CD4-positive, alpha-beta T cell (primary cell): ENCODE results near the gene RGL2. TPM values are rescaled to one million over a fixed set of nuclear protein-coding genes. Genes with fewer than 3 reads are reported as not detected.
"Not testable (repeated sequence)": the region's sequence is repeated elsewhere in the genome, so short reads cannot be mapped to it uniquely, and the experiment has no call there.

Source experiments
- ATAC-seq: fragments of 200-7000 bp; cut with Tn5 transposase; one replicate; pipeline ENCODE4 v1.10.0; 2022; ENCODE audit warnings: mild to moderate bottlenecking; ENCODE audit not compliant: poor library complexity
- CTCF ChIA-PET: fragments of 350-600 bp; sonication (Branson Sonifier 250); formaldehyde crosslinking; loops from one replicate; lab custom pipeline; 2021; ENCODE audit warnings: antibody characterized with exemption, inconsistent platforms; lab: Charles Lee
- POLR2A ChIA-PET: fragments of 350-600 bp; sonication (Branson Sonifier 250); formaldehyde crosslinking; loops from one replicate; lab custom pipeline; 2021; ENCODE audit warnings: antibody characterized with exemption, inconsistent platforms; lab: Charles Lee
- DNase-seq, 14 experiments: peaks; one replicate each; pipeline ENCODE4 v3.0.0-alpha.2; 2013 to 2020; ENCODE audit warnings: mixed read lengths in 2 of 14
- H3K27ac ChIP-seq, 2 donors: one replicate each; pipeline versions ENCODE4 v1.5.1 to v1.7.0; 2013; ENCODE audit warnings: low read length in 2 of 2, low read depth in 1 of 2, mild to moderate bottlenecking in 1 of 2
- H3K27me3 ChIP-seq, 2 experiments: 1 replicate in 1 of 2; 2 replicates in 1 of 2; pipeline versions ENCODE4 v1.6.1 to v1.7.0; 2013; ENCODE audit warnings: low read length in 2 of 2, control low read depth in 1 of 2, mild to moderate bottlenecking in 1 of 2, moderate library complexity in 1 of 2; ENCODE audit not compliant: insufficient read depth in 2 of 2, control insufficient read depth in 1 of 2
- H3K36me3 ChIP-seq: one replicate; pipeline ENCODE4 v1.6.1; 2013; ENCODE audit warnings: low read length, control low read depth; ENCODE audit not compliant: insufficient read depth
- H3K4me1 ChIP-seq: one replicate; pipeline ENCODE4 v1.6.1; 2013; ENCODE audit warnings: low read length, control low read depth; ENCODE audit not compliant: insufficient read depth
- H3K4me3 ChIP-seq: one replicate; pipeline ENCODE4 v1.5.1; 2013; ENCODE audit warnings: mild to moderate bottlenecking, low read length, moderate library complexity
- H3K9me3 ChIP-seq, 2 experiments: 1 replicate in 1 of 2; 2 replicates in 1 of 2; pipeline versions ENCODE4 v1.6.1 to v1.7.0; 2013; ENCODE audit warnings: low read length in 2 of 2, mild to moderate bottlenecking in 2 of 2, control low read depth in 1 of 2, moderate library complexity in 1 of 2; ENCODE audit not compliant: control insufficient read depth in 1 of 2, insufficient read depth in 1 of 2
- H3K27ac Mint-ChIP-seq: one replicate; pipeline ENCODE4 v1.8.0; 2020; ENCODE audit warnings: mixed read lengths
- H3K27me3 Mint-ChIP-seq: one replicate; pipeline ENCODE4 v1.8.0; 2021; ENCODE audit warnings: mixed read lengths
- H3K36me3 Mint-ChIP-seq: one replicate; pipeline ENCODE4 v1.8.0; 2021; ENCODE audit warnings: low read depth, mixed read lengths
- H3K4me1 Mint-ChIP-seq: one replicate; pipeline ENCODE4 v1.8.0; 2021; ENCODE audit warnings: low read depth, mixed read lengths
- H3K4me3 Mint-ChIP-seq: one replicate; pipeline ENCODE4 v1.8.0; 2020; ENCODE audit warnings: mild to moderate bottlenecking, mixed read lengths
- H3K9me3 Mint-ChIP-seq: one replicate; pipeline ENCODE4 v1.8.0; 2020; ENCODE audit warnings: mixed read lengths
- CTCF ChIP-seq: fragments of 200-600 bp; IDR thresholded peaks from one replicate; pipeline ENCODE4 v1.8.0; 2022; ENCODE audit warnings: antibody characterized with exemption, mild to moderate bottlenecking
- intact Hi-C, 2 experiments: fragments of 100-400 bp; cut with DNase I in 1 of 2; cut with micrococcal nuclease in 1 of 2; formaldehyde crosslinking; loops; one replicate each; pipeline versions ENCODE4 v1.15.1 to v1.9.0; 2023 to 2025; cut with DNase I, micrococcal nuclease
- total RNA-seq, 174 experiments: library from RNA in 2 of 174; stranded (reverse) in 2 of 174; gene quantifications; one replicate each; pipeline ENCODE4 v1.2.3 and lab custom pipeline; 2021 to 2026

The RGL2 gene
- total RNA-seq, 2 experiments from 2014 or later = 39.2 to 39.4 TPM

GRCh38 chr6:33276864-33277662 lies 21.7 kb downstream of the RGL2 start, which contains the start of gene B3GALT4:
B3GALT4 (plus strand) TSS chr6:33277123; CDS start chr6:33277420, 297 bp downstream.
- Mint-ChIP-seq H3K4me1 (peaks cover 67% of the 10 kb centered on the region), H3K27ac (peak within 1 kb of the TSS; percentile 97), H3K27me3 (no peaks in the 10 kb centered on the region), H3K9me3 (no peaks in the 10 kb centered on the region), H3K4me3 (peak within 1 kb of the TSS; percentile 93), H3K36me3 (peaks cover 82% of the 10 kb centered on the region)
- DNase-seq (peak in 13 of 14 experiments; percentile 45 to 89 (median 64)), ATAC-seq (peak; percentile 68)
- Histone ChIP-seq H3K4me1 (peaks cover 83% of the 10 kb centered on the region), H3K27ac (peak within 1 kb of the TSS; percentile 82 to 90), H3K4me3 (peak within 1 kb of the TSS; percentile 96), H3K36me3 (peaks cover 76% of the 10 kb centered on the region), H3K27me3 (no peaks in the 10 kb centered on the region), H3K9me3 (no peaks in the 10 kb centered on the region)
- CTCF ChIA-PET = interaction anchor here (0.5 to 2.8 kb wide), 16 partner anchors 12 to 239 kb away, joined by 3 to 22 read pairs (median 4); partner anchors contain the start of genes CUTA, PFDN6, RGL2 and RING1
- POLR2A ChIA-PET = interaction anchor here (0.6 to 4.4 kb wide), 25 partner anchors 8 to 1304 kb away, joined by 3 to 76 read pairs (median 6); partner anchors contain the start of genes CUTA, ITPR3, PFDN6 and PHF1
- TF ChIP-seq CTCF = peak; percentile 36
- intact Hi-C loops = loop anchor here (1.0 to 10.0 kb wide), 6 partner anchors 12 to 508 kb away; partner anchors contain the start of genes LEMD2 (in 1 of the 2), PFDN6 (in 1 of the 2), RGL2 (in 1 of the 2) and TAPBP (in 1 of the 2)

GRCh38 chr6:33276581-33276863 lies 22.2 kb downstream of the RGL2 start:
- ChIA-PET POLR2A (interaction anchor here (0.9 to 4.4 kb wide), 18 partner anchors 8 to 1148 kb away, joined by 3 to 76 read pairs (median 6); partner anchors contain the start of genes CUTA, ITPR3, PFDN6 and PSMB9), CTCF (interaction anchor here (0.9 to 2.8 kb wide), 9 partner anchors 13 to 178 kb away, joined by 3 to 22 read pairs (median 6); partner anchors contain the start of genes CUTA, PFDN6, RGL2 and WDR46)
- no peaks in the 10 kb centered on the region for H3K9me3 ChIP-seq
- no peaks in the 10 kb centered on the region for H3K27me3 ChIP-seq
- peaks cover 72% of the 10 kb centered on the region for H3K4me1 Mint-ChIP-seq
- H3K27ac Mint-ChIP-seq = peak overlapping the region; percentile 97
- H3K4me3 ChIP-seq = peak overlapping the region; percentile 96
- no peaks in the 10 kb centered on the region for H3K27me3 Mint-ChIP-seq
- peaks cover 72% of the 10 kb centered on the region for H3K36me3 ChIP-seq
- no peak for TF ChIP-seq CTCF
- DNase-seq (no peak), ATAC-seq (no peak)
- H3K4me1 ChIP-seq = peaks cover 84% of the 10 kb centered on the region
- H3K4me3 Mint-ChIP-seq = peak overlapping the region; percentile 83
- peak overlapping the region; percentile 82 to 90 for H3K27ac ChIP-seq
- no peaks in the 10 kb centered on the region for H3K9me3 Mint-ChIP-seq
- intact Hi-C loops = loop anchor here (2.0 to 10.0 kb wide), 5 partner anchors 22 to 508 kb away; partner anchors contain the start of genes LEMD2 (in 1 of the 2), RGL2 (in 1 of the 2) and TAPBP (in 1 of the 2)
- peaks cover 87% of the 10 kb centered on the region for H3K36me3 Mint-ChIP-seq

GRCh38 chr6:33275795-33276580 lies 22.8 kb downstream of the RGL2 start:
- peak overlapping the region; percentile 83 for H3K4me3 Mint-ChIP-seq
- peaks cover 88% of the 10 kb centered on the region for H3K4me1 ChIP-seq
- H3K9me3 Mint-ChIP-seq, H3K27me3 Mint-ChIP-seq, H3K9me3 ChIP-seq, H3K27me3 ChIP-seq, ATAC-seq: not testable (repeated sequence)
- ChIA-PET CTCF (interaction anchor here (1.9 to 2.8 kb wide), 4 partner anchors 13 to 69 kb away, joined by 6 to 22 read pairs (median 15); partner anchors contain the start of genes PFDN6, RGL2 and WDR46), POLR2A (interaction anchor here (0.6 to 4.4 kb wide), 15 partner anchors 12 to 1635 kb away, joined by 3 to 76 read pairs (median 6); partner anchors contain the start of genes CUTA, PFDN6, PSMB9 and RGL2)
- H3K27ac Mint-ChIP-seq = peak overlapping the region; percentile 97
- H3K27ac ChIP-seq = peak overlapping the region; percentile 82 to 90
- peak overlapping the region; percentile 96 for H3K4me3 ChIP-seq
- H3K36me3 ChIP-seq = peaks cover 69% of the 10 kb centered on the region
- H3K4me1 Mint-ChIP-seq = peaks cover 77% of the 10 kb centered on the region
- H3K36me3 Mint-ChIP-seq = peaks cover 90% of the 10 kb centered on the region
- intact Hi-C loops = loop anchor here (2.0 to 10.0 kb wide), 5 partner anchors 23 to 509 kb away; partner anchors contain the start of genes LEMD2 (in 1 of the 2), RGL2 (in 1 of the 2) and TAPBP (in 1 of the 2)
- DNase-seq = peak in 1 of 14 experiments; percentile 29
